T47D (cell line): ENCODE results near the gene PANK3.
"Not testable (repeated sequence)": the region's sequence is repeated elsewhere in the genome, so short reads cannot be mapped to it uniquely, and the experiment has no call there.

ENCODE experiments used
- DNase-seq, 2 experiments: peaks; one replicate each; pipeline versions ENCODE4 v3.0.0 to v3.0.0-alpha.2; 2011 to 2012; ENCODE audit warnings: low read depth in 1 of 2, low spot score in 1 of 2
- JUND ChIP-seq: IDR thresholded peaks from 2 replicates; pipeline ENCODE4 v1.6.1; 2012; ENCODE audit warnings: low read depth
- in situ Hi-C: cut with HindIII; loops from 2 replicates; pipeline ENCODE4 v1.10.0; 2016; ENCODE audit warnings: low sequenced_read_pairs, low pct_unique_long_range_greater_than_20kb

PANK3 gene

GRCh38 chr5:168585119-168585856 is 6.1 kb upstream of the PANK3 start:
- TF ChIP-seq JUND: no peak
- in situ Hi-C loops: no loop called here
- DNase-seq: no peak

GRCh38 chr5:168583742-168584482 is 4.7 kb upstream of the PANK3 start:
- TF ChIP-seq JUND: no peak
- DNase-seq: no peak
- in situ Hi-C loops: no loop called here

GRCh38 chr5:168580814-168581469 is 1.8 kb upstream of the PANK3 start:
- in situ Hi-C loops, DNase-seq: not testable (repeated sequence)

GRCh38 chr5:168580227-168580508 is 1.0 kb upstream of the PANK3 start:
- TF ChIP-seq JUND: no peak
- in situ Hi-C loops: no loop called here
- no peak for DNase-seq

GRCh38 chr5:168579488-168580226 is 489 bp upstream of the PANK3 start:
- in situ Hi-C loops: no loop called here
- peak; percentile 97 to 100 for DNase-seq
- no peak for TF ChIP-seq JUND

- DNase-seq: no peak
- no peak for TF ChIP-seq JUND
- in situ Hi-C loops: no loop called here
These were observed 1.2 kb downstream of the PANK3 start for GRCh38 chr5:168578006-168578405.

GRCh38 chr5:168575391-168576372 is 3.5 kb downstream of the PANK3 start:
- DNase-seq: no peak
- in situ Hi-C loops: no loop called here
- no peak for TF ChIP-seq JUND

- DNase-seq, in situ Hi-C loops: not testable (repeated sequence)
These were observed 5.0 kb downstream of the PANK3 start for GRCh38 chr5:168574156-168574555.

GRCh38 chr5:168573663-168574062 is 5.5 kb downstream of the PANK3 start:
- in situ Hi-C loops: not testable (repeated sequence)

GRCh38 chr5:168570490-168571328 is 8.5 kb downstream of the PANK3 start:
- DNase-seq: no peak
- TF ChIP-seq JUND: no peak
- in situ Hi-C loops: no loop called here

More at GRCh38 chr5:168573663-168574062, 5.5 kb downstream of the PANK3 start:
- DNase-seq: not testable (repeated sequence)

GRCh38 chr5:168568738-168569137 is 10.4 kb downstream of the PANK3 start:
- no peak for TF ChIP-seq JUND
- no peak for DNase-seq
- in situ Hi-C loops: no loop called here
